SK-N-MC (cell line): ENCODE measurements around the gene SHISAL2A.

ENCODE experiments used
- EZH2 ChIP-seq: fragments of 200-600 bp; sonication (generic); IDR thresholded peaks from one replicate; pipeline ENCODE4 v1.6.1; 2017; ENCODE audit warnings: antibody characterized with exemption
- POLR2AphosphoS5 ChIP-seq: IDR thresholded peaks from 2 replicates; pipeline ENCODE4 v1.6.1; 2012; ENCODE audit warnings: mild to moderate bottlenecking, low read depth, low read length, borderline replicate concordance

DNA sequence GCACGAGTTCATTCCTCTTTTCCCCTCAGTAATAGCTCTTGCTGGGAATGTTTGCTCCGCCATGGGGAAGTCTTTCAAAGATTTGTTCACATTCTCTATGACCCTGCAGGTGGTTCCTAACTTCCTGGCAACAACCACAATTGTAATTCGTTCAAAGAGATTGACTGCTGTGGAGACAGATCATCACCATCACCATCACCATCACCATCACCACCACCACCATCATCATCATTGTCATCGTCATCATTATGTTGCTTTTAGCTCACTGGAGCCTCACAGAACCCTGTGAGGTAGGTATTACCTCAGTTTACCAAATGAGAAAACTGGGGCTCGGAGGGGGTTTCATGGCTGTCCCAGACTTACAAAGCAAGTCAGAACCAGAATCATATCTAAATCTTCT lies 34.3 kb downstream of the SHISAL2A start:
- no peak for TF ChIP-seq POLR2AphosphoS5
- TF ChIP-seq EZH2, result no peak
